Measurements from ENCODE around the gene PFN3.

PFN3 gene

DNA sequence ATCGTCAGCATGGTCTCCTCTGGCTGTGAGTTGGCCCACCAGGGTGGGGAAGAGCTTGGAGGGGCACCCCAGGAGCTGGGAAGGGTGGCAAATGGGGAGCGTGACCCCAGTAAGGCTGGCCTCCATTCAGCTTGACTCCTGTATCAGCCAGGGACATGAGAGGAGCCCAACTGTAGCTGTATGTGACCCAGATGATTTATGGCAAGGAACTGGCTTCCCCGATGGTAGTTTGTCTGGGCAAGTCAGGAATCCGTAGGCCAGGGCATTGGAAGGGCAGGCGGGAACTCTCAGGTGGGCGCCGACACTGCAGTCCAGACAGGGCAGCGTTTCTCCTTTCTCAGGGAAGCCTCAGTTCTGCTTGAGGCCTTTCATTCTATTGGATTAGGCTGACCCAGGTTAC, 13.9 kb downstream of the PFN3 start:
- TF ChIP-seq TAF1 (IDR thresholded peaks at IDR 0.05; ENCODE audit: borderline replicate concordance, insufficient read depth, low read length), result no peak
- TF ChIP-seq SIN3A (IDR thresholded peaks at IDR 0.05; ENCODE audit: borderline replicate concordance, insufficient read depth, low read length), result no peak
- TF ChIP-seq FOXP2 (optimal IDR thresholded peaks at IDR 0.05; ENCODE audit: borderline replicate concordance, extremely low read depth, extremely low read length, insufficient read depth), result no peak
- TF ChIP-seq POLR2AphosphoS5 (IDR thresholded peaks at IDR 0.05; ENCODE audit: low read depth, low read length), result no peak
- TF ChIP-seq, protein P1, sequence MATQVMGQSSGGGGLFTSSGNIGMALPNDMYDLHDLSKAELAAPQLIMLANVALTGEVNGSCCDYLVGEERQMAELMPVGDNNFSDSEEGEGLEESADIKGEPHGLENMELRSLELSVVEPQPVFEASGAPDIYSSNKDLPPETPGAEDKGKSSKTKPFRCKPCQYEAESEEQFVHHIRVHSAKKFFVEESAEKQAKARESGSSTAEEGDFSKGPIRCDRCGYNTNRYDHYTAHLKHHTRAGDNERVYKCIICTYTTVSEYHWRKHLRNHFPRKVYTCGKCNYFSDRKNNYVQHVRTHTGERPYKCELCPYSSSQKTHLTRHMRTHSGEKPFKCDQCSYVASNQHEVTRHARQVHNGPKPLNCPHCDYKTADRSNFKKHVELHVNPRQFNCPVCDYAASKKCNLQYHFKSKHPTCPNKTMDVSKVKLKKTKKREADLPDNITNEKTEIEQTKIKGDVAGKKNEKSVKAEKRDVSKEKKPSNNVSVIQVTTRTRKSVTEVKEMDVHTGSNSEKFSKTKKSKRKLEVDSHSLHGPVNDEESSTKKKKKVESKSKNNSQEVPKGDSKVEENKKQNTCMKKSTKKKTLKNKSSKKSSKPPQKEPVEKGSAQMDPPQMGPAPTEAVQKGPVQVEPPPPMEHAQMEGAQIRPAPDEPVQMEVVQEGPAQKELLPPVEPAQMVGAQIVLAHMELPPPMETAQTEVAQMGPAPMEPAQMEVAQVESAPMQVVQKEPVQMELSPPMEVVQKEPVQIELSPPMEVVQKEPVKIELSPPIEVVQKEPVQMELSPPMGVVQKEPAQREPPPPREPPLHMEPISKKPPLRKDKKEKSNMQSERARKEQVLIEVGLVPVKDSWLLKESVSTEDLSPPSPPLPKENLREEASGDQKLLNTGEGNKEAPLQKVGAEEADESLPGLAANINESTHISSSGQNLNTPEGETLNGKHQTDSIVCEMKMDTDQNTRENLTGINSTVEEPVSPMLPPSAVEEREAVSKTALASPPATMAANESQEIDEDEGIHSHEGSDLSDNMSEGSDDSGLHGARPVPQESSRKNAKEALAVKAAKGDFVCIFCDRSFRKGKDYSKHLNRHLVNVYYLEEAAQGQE (IDR thresholded peaks at IDR 0.05; ENCODE audit: insufficient read depth in 1 of 2, low read depth in 2 of 2, low read length in 2 of 2), result no peak

DNA sequence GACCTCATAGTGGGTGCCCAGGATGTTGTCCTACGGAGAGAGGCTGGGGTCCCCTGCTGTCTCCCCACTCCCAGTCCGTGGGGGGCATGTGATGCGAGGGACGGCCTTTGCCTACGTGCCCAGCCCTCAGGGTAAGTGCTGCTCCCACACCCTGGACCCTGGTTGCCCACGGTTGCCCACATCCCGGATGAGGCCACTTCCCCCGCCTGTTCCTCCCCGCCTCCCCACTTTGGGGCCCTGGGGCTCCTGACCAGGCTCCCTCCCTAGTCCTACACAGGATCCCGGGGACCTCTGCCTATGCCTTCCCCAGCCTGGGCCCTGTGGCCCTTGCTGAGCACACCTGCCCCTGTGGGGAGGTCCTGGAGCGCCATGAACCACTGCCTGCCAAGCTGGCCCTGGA, 14.7 kb downstream of the PFN3 start:
- no peak for TF ChIP-seq SIN3A (IDR thresholded peaks at IDR 0.05; ENCODE audit: borderline replicate concordance, insufficient read depth, low read length)
- TF ChIP-seq FOXP2 (optimal IDR thresholded peaks at IDR 0.05; ENCODE audit: borderline replicate concordance, extremely low read depth, extremely low read length, insufficient read depth), result no peak
- no peak for TF ChIP-seq POLR2AphosphoS5 (IDR thresholded peaks at IDR 0.05; ENCODE audit: low read depth, low read length)

DNA sequence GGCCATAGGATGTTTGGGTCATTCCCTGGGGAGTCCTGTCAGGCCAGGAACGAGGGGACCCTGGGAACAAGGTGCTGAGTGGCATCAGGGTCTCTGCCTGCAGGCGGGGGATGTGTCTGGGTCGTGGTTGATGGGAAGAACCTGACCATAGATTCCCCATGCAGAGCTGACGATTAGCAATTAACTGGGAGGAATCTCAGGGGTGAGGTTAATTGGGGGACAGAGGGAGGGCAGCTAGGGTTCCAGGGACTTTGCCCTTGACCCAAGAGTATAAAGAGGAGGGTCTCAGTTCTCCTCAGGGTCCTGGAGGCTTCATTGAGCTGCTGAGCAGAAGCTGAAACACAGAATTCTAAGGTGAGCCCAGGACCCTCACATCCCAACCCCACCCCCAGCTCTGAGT, 16.3 kb downstream of the PFN3 start, which contains the start of gene SLC34A1:
TSS of gene SLC34A1 (plus strand) at position 301 of the 400 bp plus-strand sequence. CDS start 1,308 bp downstream, outside the sequence.
- TF ChIP-seq TAF1 (IDR thresholded peaks at IDR 0.05; ENCODE audit: borderline replicate concordance, insufficient read depth, low read length), result no peak

DNA sequence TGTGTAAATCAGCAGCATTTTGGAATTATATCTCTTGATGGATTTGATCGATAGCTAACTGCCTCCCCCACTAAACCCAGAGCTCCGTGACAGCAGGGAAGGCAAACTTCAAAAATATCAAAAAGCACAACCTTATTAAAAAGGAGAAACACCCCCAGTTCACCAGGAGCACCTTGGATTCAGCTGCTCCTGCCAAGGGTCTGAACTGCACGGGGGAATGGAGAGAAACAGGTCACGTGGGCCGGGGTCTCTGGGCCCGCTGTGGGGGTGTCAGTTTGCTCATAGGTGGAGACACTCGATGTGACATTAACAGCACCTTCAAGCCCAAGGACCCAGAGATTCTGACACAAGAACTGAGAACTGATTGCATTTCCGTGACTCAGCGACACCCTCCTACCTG, 17.3 kb downstream of the PFN3 start:
- no peak for TF ChIP-seq FOXP2 (optimal IDR thresholded peaks at IDR 0.05; ENCODE audit: borderline replicate concordance, extremely low read depth, extremely low read length, insufficient read depth)
- TF ChIP-seq POLR2AphosphoS5 (IDR thresholded peaks at IDR 0.05; ENCODE audit: low read depth, low read length), result no peak
- no peak for TF ChIP-seq TAF1 (IDR thresholded peaks at IDR 0.05; ENCODE audit: borderline replicate concordance, insufficient read depth, low read length)
- no peak for TF ChIP-seq SIN3A (IDR thresholded peaks at IDR 0.05; ENCODE audit: borderline replicate concordance, insufficient read depth, low read length)
- TF ChIP-seq, protein P1 (IDR thresholded peaks at IDR 0.05; ENCODE audit: insufficient read depth in 1 of 2, low read depth in 2 of 2, low read length in 2 of 2), result no peak

DNA sequence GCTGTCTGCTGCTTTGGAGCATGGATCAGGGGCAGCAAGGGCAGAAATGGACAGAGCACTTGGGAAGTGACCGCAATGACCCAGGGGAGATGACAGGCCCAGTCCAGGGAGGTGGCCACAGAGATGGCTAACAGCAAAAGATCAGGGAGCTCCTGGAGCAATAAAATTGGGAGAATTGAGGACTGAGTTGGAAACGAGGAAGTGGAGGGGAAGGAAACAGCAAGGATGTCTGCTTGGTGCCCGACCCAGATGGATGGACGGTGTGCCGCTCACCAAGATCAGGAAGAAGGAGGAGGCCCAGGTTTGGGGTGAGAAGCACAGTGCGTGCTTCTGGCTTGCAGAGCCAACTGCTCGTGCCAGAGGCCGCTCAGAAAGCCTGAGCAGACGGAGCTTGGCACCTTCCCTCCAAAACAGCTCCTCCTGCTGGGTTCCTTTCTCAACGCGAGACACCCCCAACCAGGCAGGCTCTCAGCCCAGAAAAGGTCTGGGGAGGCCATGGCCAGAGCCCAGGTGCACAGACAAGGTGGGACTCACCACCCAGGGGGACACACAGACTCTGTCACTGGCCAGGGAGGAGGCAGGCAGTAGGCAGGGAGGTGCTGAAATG, 17.9 kb downstream of the PFN3 start:
- TF ChIP-seq, protein P1 (IDR thresholded peaks at IDR 0.05; ENCODE audit: insufficient read depth in 1 of 2, low read depth in 2 of 2, low read length in 2 of 2), result no peak
- TF ChIP-seq POLR2AphosphoS5 (IDR thresholded peaks at IDR 0.05; ENCODE audit: low read depth, low read length), result no peak
- TF ChIP-seq TAF1 (IDR thresholded peaks at IDR 0.05; ENCODE audit: borderline replicate concordance, insufficient read depth, low read length), result no peak
- no peak for TF ChIP-seq SIN3A (IDR thresholded peaks at IDR 0.05; ENCODE audit: borderline replicate concordance, insufficient read depth, low read length)
- TF ChIP-seq FOXP2 (optimal IDR thresholded peaks at IDR 0.05; ENCODE audit: borderline replicate concordance, extremely low read depth, extremely low read length, insufficient read depth), result no peak

DNA sequence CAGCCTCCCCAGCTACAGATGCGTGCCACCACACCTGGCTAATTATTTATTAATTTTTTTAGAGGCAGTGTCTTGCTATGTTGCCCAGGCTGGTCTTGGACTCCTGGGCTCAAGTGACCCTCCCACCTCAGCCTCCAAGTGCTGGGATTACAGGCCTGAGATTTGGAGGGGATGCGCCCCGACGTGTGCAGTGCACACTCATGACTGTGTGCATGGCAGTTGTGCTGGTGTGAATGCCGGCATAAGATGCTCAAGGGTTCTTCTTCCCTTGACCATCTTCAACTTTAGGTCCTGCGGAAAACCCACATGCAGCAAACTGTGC, 19.7 kb downstream of the PFN3 start:
- TF ChIP-seq SIN3A (IDR thresholded peaks at IDR 0.05; ENCODE audit: borderline replicate concordance, insufficient read depth, low read length) (no peak), FOXP2 (optimal IDR thresholded peaks at IDR 0.05; ENCODE audit: borderline replicate concordance, extremely low read depth, extremely low read length, insufficient read depth) (no peak), POLR2AphosphoS5 (IDR thresholded peaks at IDR 0.05; ENCODE audit: low read depth, low read length) (no peak), TAF1 (IDR thresholded peaks at IDR 0.05; ENCODE audit: borderline replicate concordance, insufficient read depth, low read length) (no peak)
- TF ChIP-seq, protein P1 (IDR thresholded peaks at IDR 0.05; ENCODE audit: insufficient read depth in 1 of 2, low read depth in 2 of 2, low read length in 2 of 2), result no peak
